NCI-H1436 treated with DMSO at 0.1 percent for 48 hours (cell line): Measurements from ENCODE around the gene HIVEP3.

Experiments used
- DNase-seq: peaks from one replicate; lab custom pipeline; 2025; lab: John Stamatoyannopoulos, UW

HIVEP3 gene

GRCh38 chr1:41894101-41894807 is 24.5 kb downstream of the HIVEP3 start:
- DNase-seq = no peak

- no peak for DNase-seq
Observed at GRCh38 chr1:41892301-41892781, 26.4 kb downstream of the HIVEP3 start.

GRCh38 chr1:41891199-41891896 is 27.4 kb downstream of the HIVEP3 start:
- DNase-seq = no peak

- no peak for DNase-seq
Observed at GRCh38 chr1:41890825-41891198, 27.9 kb downstream of the HIVEP3 start.

GRCh38 chr1:41889506-41890414 is 29.0 kb downstream of the HIVEP3 start:
- DNase-seq = no peak

DNA sequence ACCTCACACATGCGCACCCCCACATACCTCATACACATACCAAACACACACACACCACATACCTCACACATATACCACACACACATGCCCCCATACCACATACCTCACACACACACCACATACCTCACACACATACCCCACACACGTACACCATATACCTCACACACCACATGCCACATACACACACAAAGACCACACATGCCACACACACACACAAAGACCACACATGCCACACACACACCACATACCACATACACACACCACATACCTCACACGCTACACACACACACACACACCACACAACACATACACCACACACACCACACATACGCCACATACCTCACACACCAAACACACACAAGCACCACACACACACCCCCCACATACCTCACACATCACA is 30.0 kb downstream of the HIVEP3 start:
- no peak for DNase-seq

DNA sequence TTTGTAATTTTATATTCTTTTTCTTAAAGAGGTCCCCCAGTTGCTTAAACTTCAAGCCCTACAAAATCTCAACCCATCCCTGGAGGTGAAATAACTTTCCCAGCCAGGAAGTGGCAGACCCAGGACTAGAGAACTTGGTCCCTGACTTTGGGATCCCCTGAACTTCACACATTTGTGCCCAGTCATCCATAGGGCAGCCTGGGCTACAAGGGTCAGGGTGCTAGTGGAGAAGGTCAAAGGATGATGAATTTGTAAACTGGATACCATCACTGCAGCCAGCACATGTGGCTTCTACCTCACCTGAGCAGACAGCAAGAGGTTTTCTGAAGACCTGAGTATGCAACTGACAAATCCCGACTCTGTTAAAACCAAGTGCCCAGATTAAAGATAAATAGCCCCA is 31.4 kb downstream of the HIVEP3 start:
- no peak for DNase-seq

GRCh38 chr1:41884256-41885230 is 34.2 kb downstream of the HIVEP3 start:
- DNase-seq = no peak

- DNase-seq = no peak
Observed at GRCh38 chr1:41883507-41883906, 35.2 kb downstream of the HIVEP3 start.

- no peak for DNase-seq
Observed at GRCh38 chr1:41882486-41882885, 36.2 kb downstream of the HIVEP3 start.

- DNase-seq = no peak
Observed at GRCh38 chr1:41882068-41882477, 36.6 kb downstream of the HIVEP3 start.

GRCh38 chr1:41880950-41881885 is 37.5 kb downstream of the HIVEP3 start:
- no peak for DNase-seq

- no peak for DNase-seq
Observed at GRCh38 chr1:41880261-41880660, 38.5 kb downstream of the HIVEP3 start.

DNA sequence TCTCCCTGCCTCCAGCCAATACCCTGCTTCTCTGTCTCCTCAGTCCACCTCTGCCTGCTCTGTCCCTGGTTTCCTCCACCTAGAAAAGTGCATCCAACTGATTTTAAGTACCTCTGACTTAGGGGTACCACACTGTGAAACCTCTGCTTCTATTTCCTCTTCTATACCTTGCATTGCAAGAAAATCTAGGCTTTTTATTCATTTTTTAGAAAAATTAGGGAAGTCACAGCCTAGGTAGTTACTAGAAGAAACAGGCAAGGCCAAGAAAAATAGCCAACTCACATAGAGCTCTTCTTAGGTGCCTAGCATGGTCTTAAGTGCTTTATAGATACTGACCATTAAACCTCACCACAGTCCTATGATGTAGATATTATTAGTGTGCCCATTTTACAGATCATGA is 39.1 kb downstream of the HIVEP3 start:
- no peak for DNase-seq

DNA sequence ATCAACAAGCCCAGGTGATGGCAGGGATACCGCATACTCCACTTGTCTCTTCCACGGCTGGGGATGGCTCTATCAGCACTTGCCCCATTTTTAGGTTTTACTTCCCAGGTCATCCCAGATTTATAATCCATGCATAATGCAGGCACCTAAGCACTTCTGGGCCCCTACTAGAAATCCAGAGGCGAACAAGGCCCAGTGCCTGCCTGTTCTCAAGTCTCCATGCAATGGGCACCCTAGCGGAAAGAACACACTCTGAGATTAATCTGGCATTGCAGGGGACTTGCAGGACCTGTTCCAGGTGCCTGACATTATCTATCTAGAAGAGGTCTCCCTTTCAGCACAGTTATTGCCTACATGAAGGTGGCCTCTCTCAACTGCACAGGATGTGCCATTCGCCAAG is 39.8 kb downstream of the HIVEP3 start:
- DNase-seq = no peak

- DNase-seq = no peak
Observed at GRCh38 chr1:41878495-41878894, 40.2 kb downstream of the HIVEP3 start.

GRCh38 chr1:41876576-41877445 is 41.9 kb downstream of the HIVEP3 start:
- DNase-seq = no peak

DNA sequence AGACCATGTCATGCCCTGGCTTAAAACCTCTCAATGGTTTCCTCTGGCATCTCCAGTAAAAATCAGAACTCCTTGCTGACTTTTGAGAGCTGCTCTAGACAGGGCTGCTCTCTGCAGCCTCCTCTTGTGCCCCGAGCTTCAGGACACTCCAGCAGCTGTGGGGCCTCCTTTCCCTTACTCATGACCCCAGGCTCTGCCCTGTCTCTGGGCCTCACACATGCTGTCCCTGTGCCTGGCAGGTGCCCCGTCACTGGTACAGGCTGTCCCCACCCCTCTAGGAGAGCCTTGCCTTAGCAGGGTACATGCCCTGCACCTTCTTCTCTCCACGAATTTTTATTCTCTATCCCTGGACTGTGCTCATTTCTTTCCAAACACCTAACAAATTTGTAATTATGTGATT is 43.2 kb downstream of the HIVEP3 start:
- DNase-seq = no peak

DNA sequence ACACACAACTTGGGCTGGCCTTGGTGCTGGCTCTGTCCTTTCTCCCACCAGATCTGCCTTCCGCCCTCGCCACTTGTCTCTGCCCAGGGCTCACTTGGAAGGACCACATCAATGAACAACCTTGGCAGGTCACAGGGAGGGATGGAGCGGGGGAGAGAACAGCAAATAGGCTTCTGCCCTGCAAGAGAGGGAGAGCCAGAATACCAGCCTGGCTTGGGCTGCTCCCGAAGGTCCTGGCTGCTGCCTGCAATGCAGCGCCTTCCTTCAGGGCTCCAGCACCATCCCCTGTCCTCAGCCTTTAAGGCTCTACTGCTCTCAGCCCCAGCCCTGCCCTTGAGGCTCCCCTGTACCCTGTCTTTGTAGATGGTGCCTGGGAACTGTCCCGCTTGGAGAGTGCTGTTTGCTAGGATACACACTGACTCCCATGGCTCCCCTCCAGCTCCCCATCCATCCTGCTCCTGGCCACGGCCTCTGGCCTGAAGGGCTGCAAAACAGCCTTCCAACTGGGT is 43.8 kb downstream of the HIVEP3 start:
- no peak for DNase-seq
